KMS-11 (cell line): ENCODE measurements around the gene CNOT10.
A peak's percentile ranks its signal among the peaks of the same experiment; 100 is the strongest.

Source experiments
- H2AFZ ChIP-seq: fragments of 200-600 bp; sonication (generic); 2 replicates; pipeline ENCODE4 v1.6.1; 2016; ENCODE audit warnings: antibody characterized with exemption, mixed run types, low read depth
- H3K27ac ChIP-seq: fragments of 200-600 bp; sonication (generic); 2 replicates; pipeline ENCODE4 v1.6.1; 2016; ENCODE audit warnings: mild to moderate bottlenecking, mixed run types
- H3K27me3 ChIP-seq: fragments of 200-600 bp; sonication (generic); 2 replicates; pipeline ENCODE4 v1.6.1; 2017; ENCODE audit warnings: mild to moderate bottlenecking, low read depth, mixed run types, moderate library complexity; ENCODE audit not compliant: insufficient read depth
- H3K36me3 ChIP-seq: fragments of 200-600 bp; sonication (generic); 2 replicates; pipeline ENCODE4 v1.6.1; 2017; ENCODE audit warnings: mild to moderate bottlenecking, mixed run types; ENCODE audit not compliant: insufficient read depth
- H3K4me1 ChIP-seq: fragments of 200-600 bp; sonication (generic); 2 replicates; pipeline ENCODE4 v1.6.1; 2016; ENCODE audit warnings: mild to moderate bottlenecking, low read depth, mixed run types; ENCODE audit not compliant: poor library complexity, severe bottlenecking
- H3K4me2 ChIP-seq: fragments of 200-600 bp; sonication (generic); 2 replicates; pipeline ENCODE4 v1.7.0; 2016; ENCODE audit warnings: mild to moderate bottlenecking, mixed run types
- H3K4me3 ChIP-seq: fragments of 200-600 bp; sonication (generic); IDR thresholded peaks from 2 replicates; pipeline ENCODE4 v1.6.1; 2017; ENCODE audit warnings: low read depth, low read length, mixed read lengths; ENCODE audit not compliant: insufficient read depth
- H3K79me2 ChIP-seq: fragments of 200-600 bp; sonication (generic); 2 replicates; pipeline ENCODE4 v1.6.1; 2016; ENCODE audit warnings: low read depth, mixed run types; ENCODE audit not compliant: insufficient read depth
- H3K9ac ChIP-seq: fragments of 200-600 bp; sonication (generic); 2 replicates; pipeline ENCODE4 v1.6.1; 2016; ENCODE audit warnings: mild to moderate bottlenecking, mixed run types
- H4K20me1 ChIP-seq: fragments of 200-600 bp; sonication (generic); 2 replicates; pipeline ENCODE4 v1.6.1; 2016; ENCODE audit warnings: mild to moderate bottlenecking, mixed run types; ENCODE audit not compliant: insufficient read depth
- CTCF ChIP-seq: fragments of 200-600 bp; sonication (generic); conservative IDR thresholded peaks from 2 replicates; pipeline ENCODE4 v1.6.1; 2017; ENCODE audit warnings: low read depth, mild to moderate bottlenecking, antibody characterized with exemption, low read length, moderate library complexity, mixed read lengths

Gene CNOT10

GRCh38 chr3:32698506-32698905 is 13.5 kb downstream of the CNOT10 start:
- H3K9ac ChIP-seq = no peak overlapping the region
- H3K79me2 ChIP-seq = peaks cover 6% of the 10 kb centered on the region; the same call in 1 of the 2 replicates
- no peaks in the 10 kb centered on the region for H3K27me3 ChIP-seq
- H2AFZ ChIP-seq = no peak overlapping the region
- no peak overlapping the region for H3K4me3 ChIP-seq
- H4K20me1 ChIP-seq = no peaks in the 10 kb centered on the region
- H3K4me1 ChIP-seq = peaks cover 10% of the 10 kb centered on the region
- TF ChIP-seq CTCF = no peak
- H3K36me3 ChIP-seq = no peaks in the 10 kb centered on the region
- no peak overlapping the region for H3K27ac ChIP-seq
- no peak overlapping the region for H3K4me2 ChIP-seq

DNA sequence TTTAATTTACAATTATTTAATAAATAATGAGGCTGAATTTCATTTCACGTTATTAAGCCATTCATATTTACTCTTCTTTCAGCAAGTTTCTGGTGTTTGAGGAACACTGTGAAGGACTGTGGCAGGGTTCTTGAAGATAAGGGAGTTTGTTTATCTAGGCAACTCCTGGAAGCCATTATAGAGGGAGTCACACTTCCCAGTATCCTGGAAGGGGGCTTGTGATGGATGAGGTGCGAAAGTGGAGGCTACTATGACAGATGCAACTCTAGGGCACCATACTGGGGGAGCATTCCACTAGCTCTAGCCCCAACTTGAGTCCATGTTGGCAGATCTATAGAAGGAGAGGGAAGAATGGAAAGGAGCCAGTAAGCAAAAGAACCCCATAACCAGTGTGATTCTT is 14.4 kb downstream of the CNOT10 start:
- H3K36me3 ChIP-seq = no peaks in the 10 kb centered on the region
- no peak overlapping the region for H3K4me2 ChIP-seq
- peaks cover 6% of the 10 kb centered on the region; the same call in 1 of the 2 replicates for H3K79me2 ChIP-seq
- no peaks in the 10 kb centered on the region for H4K20me1 ChIP-seq
- no peaks in the 10 kb centered on the region for H3K27me3 ChIP-seq
- no peak overlapping the region for H3K4me3 ChIP-seq
- H3K27ac ChIP-seq = no peak overlapping the region
- TF ChIP-seq CTCF = no peak
- no peak overlapping the region for H2AFZ ChIP-seq
- H3K4me1 ChIP-seq = peaks cover 19% of the 10 kb centered on the region
- H3K9ac ChIP-seq = no peak overlapping the region

DNA sequence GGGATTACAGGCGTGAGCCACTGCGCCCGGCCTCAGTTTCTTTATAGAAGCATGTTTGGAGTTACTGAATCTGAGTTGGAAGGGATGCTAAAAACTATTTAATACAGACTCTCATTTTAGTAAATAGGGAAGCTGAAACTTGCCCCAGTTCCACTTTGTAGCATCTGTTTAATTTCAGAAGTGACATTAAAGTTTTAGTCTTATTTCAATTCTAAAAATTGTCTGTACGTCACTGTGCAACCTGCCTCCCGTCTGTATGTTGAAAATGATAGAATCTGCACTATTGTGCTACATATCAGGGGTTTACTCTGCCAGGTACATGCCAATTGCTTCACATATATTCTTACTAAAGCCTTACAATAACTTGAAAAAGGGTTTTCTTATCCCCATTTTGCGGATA is 15.3 kb downstream of the CNOT10 start:
- peaks cover 20% of the 10 kb centered on the region for H3K4me1 ChIP-seq
- H3K4me3 ChIP-seq = no peak overlapping the region
- no peak overlapping the region for H3K9ac ChIP-seq
- H3K27ac ChIP-seq = no peak overlapping the region
- TF ChIP-seq CTCF = no peak
- H3K4me2 ChIP-seq = no peak overlapping the region
- no peaks in the 10 kb centered on the region for H3K27me3 ChIP-seq
- H3K36me3 ChIP-seq = no peaks in the 10 kb centered on the region
- no peak overlapping the region for H2AFZ ChIP-seq
- peaks cover 1% of the 10 kb centered on the region; the same call in 1 of the 2 replicates for H3K79me2 ChIP-seq
- H4K20me1 ChIP-seq = no peaks in the 10 kb centered on the region

DNA sequence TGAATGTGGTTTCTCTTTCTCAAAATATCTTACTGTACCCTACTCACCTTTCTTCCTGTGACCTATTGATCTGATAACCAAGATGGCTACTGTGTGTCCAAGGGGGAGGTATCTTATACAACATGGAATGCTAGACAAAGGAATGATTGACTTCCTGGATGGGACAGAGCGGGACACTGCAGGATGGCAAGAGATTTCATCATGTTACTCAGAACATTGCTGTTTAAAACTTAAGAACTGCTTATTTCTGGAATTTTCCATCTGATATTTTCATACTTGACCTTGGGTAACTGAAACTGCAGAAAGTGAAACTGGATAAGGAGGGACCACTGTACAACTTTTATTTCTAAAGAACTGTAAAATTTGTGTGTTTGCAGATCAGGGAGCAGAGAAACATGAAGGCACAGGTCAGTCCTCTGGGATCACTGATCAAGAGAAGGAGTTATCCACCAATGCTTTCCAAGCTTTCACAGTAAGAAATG is 18.5 kb downstream of the CNOT10 start:
- Histone ChIP-seq H3K9ac (no peak overlapping the region), H3K27ac (no peak overlapping the region), H3K79me2 (no peaks in the 10 kb centered on the region; the same call in 1 of the 2 replicates), H3K4me2 (peak overlapping the region; percentile 52), H2AFZ (no peak overlapping the region), H3K4me1 (peaks cover 16% of the 10 kb centered on the region), H3K4me3 (no peak overlapping the region), H4K20me1 (no peaks in the 10 kb centered on the region), H3K27me3 (no peaks in the 10 kb centered on the region), H3K36me3 (no peaks in the 10 kb centered on the region)
- TF ChIP-seq CTCF = no peak
